GM11168 (cell line): ENCODE results near the gene TBC1D5.
"Not testable (repeated sequence)": the region's sequence is repeated elsewhere in the genome, so short reads cannot be mapped to it uniquely, and the experiment has no call there.

Experiments
- in situ Hi-C: fragments of 300-500 bp; cut with MboI; formaldehyde crosslinking; loops from one replicate; pipeline ENCODE4 v1.12.0; 2022; ENCODE audit warnings: low sequenced_read_pairs; ENCODE audit not compliant: unreplicated experiment

Gene TBC1D5

GRCh38 chr3:17724122-17724521, 18.3 kb downstream of the TBC1D5 start:
- in situ Hi-C loops, result no loop called here

DNA sequence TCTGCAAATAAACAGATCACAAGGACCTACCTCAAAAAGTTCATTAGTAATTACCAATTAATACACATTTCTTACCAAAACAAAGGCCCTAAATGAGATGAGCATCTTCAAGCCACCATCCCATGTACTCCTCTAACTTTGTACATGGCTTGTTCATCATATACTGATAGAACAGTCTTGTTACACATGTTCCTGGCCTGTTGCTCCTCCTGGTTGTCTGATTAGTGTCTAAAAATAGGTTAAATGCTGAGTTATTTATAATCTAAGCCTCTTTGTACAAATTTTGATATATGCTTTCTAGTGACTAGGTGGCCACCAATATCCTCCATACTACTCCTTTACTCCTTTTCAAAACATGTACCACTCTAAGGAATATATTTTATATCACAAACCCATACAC, 25.0 kb downstream of the TBC1D5 start:
- in situ Hi-C loops, result no loop called here

- in situ Hi-C loops, result no loop called here
These were observed 28.0 kb downstream of the TBC1D5 start for GRCh38 chr3:17714473-17714872.

DNA sequence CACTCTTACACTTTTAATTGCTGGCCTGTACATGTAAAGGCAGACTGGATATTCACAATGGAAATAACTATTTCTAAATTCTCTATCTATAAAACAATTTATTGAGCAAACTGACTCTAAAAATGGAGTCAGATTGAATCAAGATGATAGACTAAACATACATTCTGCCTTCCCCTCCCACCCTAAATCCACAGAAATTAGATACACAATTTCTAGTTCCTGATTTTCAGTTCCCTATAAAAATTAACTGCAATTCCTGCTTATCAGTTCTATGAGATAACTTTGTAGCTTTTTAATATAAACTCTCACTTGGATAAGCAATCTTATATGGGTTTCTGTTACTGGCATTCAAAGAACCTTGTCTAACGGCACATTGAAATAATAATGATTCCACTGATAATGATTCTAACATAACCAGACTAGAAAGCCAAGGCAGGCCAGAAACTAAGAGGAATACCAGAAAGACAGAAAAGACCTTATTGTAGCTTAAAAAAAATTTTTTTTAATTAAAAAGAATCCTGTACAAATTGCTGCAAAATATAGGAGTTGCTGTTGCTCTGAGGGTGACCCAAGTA, 33.1 kb downstream of the TBC1D5 start:
- in situ Hi-C loops, result no loop called here

GRCh38 chr3:17707813-17708543, 34.5 kb downstream of the TBC1D5 start:
- in situ Hi-C loops, result no loop called here

DNA sequence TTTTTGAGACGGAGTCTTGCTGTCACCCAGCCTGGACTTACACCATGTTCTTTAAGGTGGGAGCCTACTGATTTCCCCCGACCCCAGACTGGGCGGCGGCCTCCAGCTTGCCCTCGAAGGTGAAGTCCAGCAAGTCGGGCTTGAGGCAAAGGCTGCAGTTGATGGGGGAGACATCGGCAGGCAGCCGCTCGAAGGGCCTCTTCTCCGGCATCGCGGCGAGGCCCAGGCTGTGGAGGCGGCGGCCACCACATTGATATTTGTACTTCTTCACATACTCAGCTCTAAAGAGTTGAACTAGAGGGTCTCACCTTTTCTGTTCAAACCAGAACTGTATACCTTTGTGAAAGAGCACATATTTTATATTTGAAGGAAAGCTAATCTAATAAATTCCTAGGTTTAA, 36.4 kb downstream of the TBC1D5 start:
- in situ Hi-C loops, result not testable (repeated sequence)

- in situ Hi-C loops, result not testable (repeated sequence)
These were observed 42.6 kb downstream of the TBC1D5 start for GRCh38 chr3:17699815-17700214.

- in situ Hi-C loops, result not testable (repeated sequence)
These were observed 46.8 kb downstream of the TBC1D5 start for GRCh38 chr3:17695665-17696064.

DNA sequence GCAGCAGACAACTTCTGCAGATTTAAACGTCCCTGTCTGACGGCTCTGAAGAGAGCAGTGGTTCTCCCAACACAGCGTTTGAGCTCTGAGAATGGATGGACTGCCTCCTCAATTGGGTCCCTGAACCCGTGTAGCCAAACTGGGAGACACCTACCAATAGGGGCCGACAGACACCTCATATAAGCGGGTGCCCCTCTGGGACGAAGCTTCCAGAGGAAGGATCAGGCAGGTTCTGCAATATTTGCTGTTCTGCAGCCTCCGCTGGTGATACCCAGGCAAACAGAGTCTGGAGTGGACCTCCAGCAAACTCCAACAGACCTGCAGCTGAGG, 48.8 kb downstream of the TBC1D5 start:
- in situ Hi-C loops, result not testable (repeated sequence)

DNA sequence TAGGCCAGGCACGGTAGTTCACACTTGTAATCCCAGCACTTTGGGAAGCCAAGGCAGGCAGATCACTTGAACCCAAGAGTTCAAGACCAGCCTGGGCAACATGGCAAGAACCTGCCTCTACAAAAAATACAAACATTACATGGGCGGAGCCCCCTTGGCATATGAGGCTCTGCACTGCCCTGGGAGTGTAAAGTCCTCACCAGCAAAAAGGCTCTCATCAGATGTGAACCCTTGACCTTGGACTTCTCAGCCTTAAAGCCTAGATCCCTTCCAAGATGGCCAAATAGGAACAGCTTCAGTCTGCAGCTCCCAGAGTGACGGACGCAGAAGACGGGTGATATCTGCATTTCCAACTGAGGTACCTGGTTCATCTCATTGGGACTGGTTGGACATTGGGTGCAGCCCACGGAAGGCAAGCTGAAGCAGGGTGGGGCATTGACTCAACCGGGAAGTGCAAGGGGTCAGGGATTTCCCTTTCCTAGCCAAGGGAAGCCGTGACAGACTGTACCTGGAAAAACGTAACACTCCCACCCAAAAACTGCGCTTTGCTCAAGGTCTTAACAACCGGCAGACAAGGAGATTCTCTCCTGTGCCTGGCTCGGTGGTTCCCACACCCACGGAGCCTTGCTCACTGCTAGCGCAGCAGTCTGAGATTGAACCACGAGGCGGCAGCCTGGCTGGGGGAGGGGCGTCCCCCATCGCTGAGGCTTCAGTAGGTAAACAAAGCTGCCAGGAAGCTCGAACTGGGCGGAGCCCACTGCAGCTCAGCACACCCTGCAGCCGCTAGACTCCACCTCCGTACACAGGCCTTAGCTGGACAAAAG, 49.4 kb downstream of the TBC1D5 start:
- in situ Hi-C loops, result not testable (repeated sequence)

DNA sequence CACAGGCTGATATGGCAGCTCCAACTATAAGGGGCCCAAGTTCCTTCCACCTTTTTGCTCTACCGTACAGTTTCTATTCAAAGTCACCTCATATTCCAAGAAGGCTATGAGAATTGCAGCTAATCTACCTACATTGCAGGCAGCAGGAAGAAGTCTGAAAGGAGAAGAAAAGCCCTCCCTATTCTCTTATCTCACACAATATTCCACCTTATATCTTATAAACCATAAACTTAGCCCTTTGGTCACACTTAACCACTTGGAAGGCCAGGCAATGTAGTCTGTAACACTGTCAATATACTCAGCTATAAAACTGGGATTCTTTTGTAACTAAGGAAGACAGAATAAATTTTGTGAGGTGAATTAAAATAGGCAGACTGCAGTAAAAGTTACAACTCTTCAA, 54.9 kb downstream of the TBC1D5 start:
- in situ Hi-C loops, result no loop called here

- in situ Hi-C loops, result no loop called here
These were observed 55.8 kb downstream of the TBC1D5 start for GRCh38 chr3:17686613-17687012.

DNA sequence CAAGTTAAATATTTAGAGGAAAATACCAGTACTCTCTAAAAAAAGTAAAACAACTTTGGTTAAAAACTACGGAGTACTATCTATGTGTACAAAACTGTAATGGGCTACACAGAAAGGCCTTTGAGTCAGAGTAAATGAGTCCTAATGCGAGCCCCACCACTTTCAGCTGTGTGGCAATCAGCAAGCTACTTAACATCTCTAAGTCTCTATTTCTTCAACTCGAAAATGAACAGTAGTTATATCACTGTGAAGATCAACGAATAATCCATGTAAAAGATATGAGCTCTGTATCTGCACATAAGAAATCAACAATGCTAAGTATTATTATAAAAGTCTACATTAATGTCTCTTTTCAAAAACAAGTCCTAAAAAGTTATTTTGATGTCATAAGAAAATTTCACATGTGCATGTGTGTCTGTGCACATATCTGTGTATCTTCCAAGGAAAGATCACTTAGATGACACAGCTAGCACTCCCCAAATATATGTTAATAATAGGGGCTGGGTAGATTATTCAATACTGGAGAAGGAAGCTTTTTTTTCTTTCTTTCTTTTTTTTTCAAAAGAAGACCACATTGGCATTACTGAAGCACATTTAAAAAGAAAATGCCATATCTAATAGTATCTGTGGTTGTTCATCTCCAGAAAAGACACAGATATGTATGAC, 58.8 kb downstream of the TBC1D5 start:
- in situ Hi-C loops, result no loop called here

DNA sequence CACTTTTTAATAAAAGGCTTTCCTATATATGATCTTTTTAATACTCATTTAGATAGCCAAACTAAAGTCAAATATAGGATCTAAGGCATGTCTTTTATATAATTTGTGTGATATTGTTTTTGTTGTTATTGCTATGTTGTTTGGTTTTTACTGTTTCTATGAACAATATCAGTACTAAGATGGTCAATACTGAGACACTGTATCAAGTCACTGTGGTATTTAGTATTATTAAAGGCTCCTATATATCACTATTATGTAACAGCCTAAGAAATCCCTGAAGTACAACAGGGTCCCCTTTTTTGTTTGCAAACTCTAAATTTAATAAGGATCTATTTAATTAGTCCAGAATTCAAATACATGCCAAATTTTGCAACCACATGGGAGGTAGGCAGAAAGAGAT, 61.9 kb downstream of the TBC1D5 start:
- in situ Hi-C loops, result no loop called here

- in situ Hi-C loops, result no loop called here
These were observed 64.2 kb downstream of the TBC1D5 start for GRCh38 chr3:17678116-17678741.

- in situ Hi-C loops, result no loop called here
These were observed 68.2 kb downstream of the TBC1D5 start for GRCh38 chr3:17674082-17674686.

- in situ Hi-C loops, result no loop called here
These were observed 69.9 kb downstream of the TBC1D5 start for GRCh38 chr3:17672506-17672905.

DNA sequence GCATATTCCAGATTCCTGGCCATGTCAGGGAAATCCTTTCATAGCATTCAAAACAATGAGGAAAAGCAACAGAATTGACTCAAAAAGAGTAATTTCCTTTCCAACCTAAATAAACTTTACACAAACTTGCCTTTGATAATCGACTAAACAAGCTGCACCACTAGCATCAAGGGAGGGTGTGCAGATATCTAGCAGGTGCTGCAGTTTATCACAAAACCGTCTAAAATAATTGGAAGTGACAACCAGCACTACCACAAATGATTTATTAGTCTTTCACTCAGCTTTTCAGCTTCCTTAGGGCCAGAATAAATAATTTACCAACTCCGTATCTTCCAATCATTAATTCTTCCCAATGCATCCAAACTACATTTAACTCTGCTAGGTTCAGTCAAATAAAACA, 71.7 kb downstream of the TBC1D5 start:
- in situ Hi-C loops, result no loop called here

GRCh38 chr3:17664923-17665322, 77.5 kb downstream of the TBC1D5 start:
- in situ Hi-C loops, result no loop called here

GRCh38 chr3:17656264-17656663, 86.2 kb downstream of the TBC1D5 start:
- in situ Hi-C loops, result no loop called here
